Measurements from ENCODE around the gene PTRH1. TPM values are rescaled to one million over a fixed set of nuclear protein-coding genes. Genes with fewer than 3 reads are reported as not detected.

Gene PTRH1
- total and polyA plus RNA-seq, 2 of the 4 experiments (the other 2 are of a cell fraction) = 5.4 to 14.8 TPM

DNA sequence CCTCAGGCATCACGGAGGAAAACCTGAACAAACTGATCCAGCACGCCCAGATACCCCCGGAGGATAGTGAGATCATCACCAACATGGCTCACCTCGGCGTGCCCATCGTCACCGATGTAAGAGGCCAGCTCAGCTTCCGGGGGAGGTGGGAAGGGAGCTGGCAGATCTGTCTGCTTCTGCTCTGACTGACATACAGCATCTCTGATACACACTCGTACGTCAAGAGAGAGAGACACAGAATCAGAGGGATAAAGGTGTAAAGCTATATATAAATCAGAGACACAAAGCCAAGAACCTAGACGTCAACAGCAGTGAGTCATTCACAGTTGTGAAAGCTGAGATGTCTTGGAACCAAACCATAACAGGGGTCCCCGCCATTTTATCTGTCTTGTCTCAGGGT lies 38.8 kb downstream of the PTRH1 start:
- Histone ChIP-seq H3K4me1 (ENCODE audit: control insufficient read depth, insufficient read depth, low read length) (no peaks in the 10 kb centered on the region), H4K5ac (ENCODE audit: low read depth, low read length) (no peak overlapping the region), H4K8ac (ENCODE audit: low read depth in 2 of 2, low read length in 2 of 2) (no peak overlapping the region), H4K91ac (ENCODE audit: insufficient read depth, low read depth, low read length) (no peak overlapping the region), H3K4ac (ENCODE audit: low read depth, low read length) (no peak overlapping the region), H3K4me3 (ENCODE audit: insufficient read depth, low read depth, low read length) (no peak overlapping the region), H2AK9ac (replicated peaks; ENCODE audit: low read depth, low read length, poor library complexity) (peak overlapping the region; percentile 10), H3K14ac (replicated peaks; ENCODE audit: low read depth, low read length) (no peak overlapping the region), H2AFZ (replicated peaks; ENCODE audit: low read length, poor library complexity) (no peak overlapping the region), H3K36me3 (ENCODE audit: control insufficient read depth, insufficient read depth, low read length) (peaks cover 60% of the 10 kb centered on the region), H3K9me3 (ENCODE audit: control insufficient read depth, insufficient read depth, low read length) (no peaks in the 10 kb centered on the region), H2BK5ac (ENCODE audit: low read depth, low read length, poor library complexity, severe bottlenecking) (no peak overlapping the region), H2BK120ac (ENCODE audit: low read depth, low read length) (no peak overlapping the region), H2AK5ac (ENCODE audit: low read depth, low read length) (no peak overlapping the region), H2BK20ac (ENCODE audit: low read depth, low read length) (no peak overlapping the region), H3K79me1 (ENCODE audit: low read depth in 1 of 2, low read length in 2 of 2) (no peaks in the 10 kb centered on the region), H3K9me1 (ENCODE audit: insufficient read depth, low read length) (peaks cover 3% of the 10 kb centered on the region; the same call in 1 of the 2 replicates), H3K23ac (ENCODE audit: low read depth, low read length) (no peak overlapping the region), H3K9ac (ENCODE audit: low read depth, low read length) (no peak overlapping the region), H2BK15ac (ENCODE audit: low read depth, low read length) (no peak overlapping the region), H4K20me1 (ENCODE audit: insufficient read depth, low read length) (no peaks in the 10 kb centered on the region), H3K56ac (ENCODE audit: extremely low read depth, insufficient read depth, low read length) (no peak overlapping the region), H3K4me2 (ENCODE audit: low read depth, low read length) (no peak overlapping the region), H3K27me3 (ENCODE audit: control insufficient read depth, insufficient read depth, low read length) (no peaks in the 10 kb centered on the region), H3K27ac (ENCODE audit: insufficient read depth, low read length) (no peak overlapping the region), H3K18ac (ENCODE audit: low read depth, low read length) (no peak overlapping the region)
- CTCF ChIA-PET = interaction anchor here (0.7 kb wide), 1 partner anchor 9 kb away, joined by 3 read pairs; no protein-coding TSS in a partner anchor
- intact Hi-C loops (cut with micrococcal nuclease) = no loop called here
- no TSS peak for BruUV-seq (replicated peaks)
- POLR2A ChIA-PET (ENCODE audit: unreplicated experiment) = no interaction called here
- dilution Hi-C loops (cut with HindIII; ENCODE audit: low sequenced_read_pairs, unreplicated experiment) = no loop called here
- ATAC-seq (ENCODE audit: low read depth) = no peak
- in situ Hi-C loops (cut with MboI; ENCODE audit: low sequenced_read_pairs) = no loop called here
- WGBS, 2 experiments (ENCODE audit: extremely low coverage in 2 of 2, insufficient read length in 1 of 2) = 20% methylated on average over 1 of the region's 12 CpGs; no CpG with 5 or more reads in 1 of the 2 experiments
- peak; percentile 14 for DNase-seq
- no peak for TF ChIP-seq RAD21 (IDR thresholded peaks at IDR 0.05; ENCODE audit: low read length)

Measured in IMR-90 (cell line).